ENCODE results near the gene SLITRK3.

DNA sequence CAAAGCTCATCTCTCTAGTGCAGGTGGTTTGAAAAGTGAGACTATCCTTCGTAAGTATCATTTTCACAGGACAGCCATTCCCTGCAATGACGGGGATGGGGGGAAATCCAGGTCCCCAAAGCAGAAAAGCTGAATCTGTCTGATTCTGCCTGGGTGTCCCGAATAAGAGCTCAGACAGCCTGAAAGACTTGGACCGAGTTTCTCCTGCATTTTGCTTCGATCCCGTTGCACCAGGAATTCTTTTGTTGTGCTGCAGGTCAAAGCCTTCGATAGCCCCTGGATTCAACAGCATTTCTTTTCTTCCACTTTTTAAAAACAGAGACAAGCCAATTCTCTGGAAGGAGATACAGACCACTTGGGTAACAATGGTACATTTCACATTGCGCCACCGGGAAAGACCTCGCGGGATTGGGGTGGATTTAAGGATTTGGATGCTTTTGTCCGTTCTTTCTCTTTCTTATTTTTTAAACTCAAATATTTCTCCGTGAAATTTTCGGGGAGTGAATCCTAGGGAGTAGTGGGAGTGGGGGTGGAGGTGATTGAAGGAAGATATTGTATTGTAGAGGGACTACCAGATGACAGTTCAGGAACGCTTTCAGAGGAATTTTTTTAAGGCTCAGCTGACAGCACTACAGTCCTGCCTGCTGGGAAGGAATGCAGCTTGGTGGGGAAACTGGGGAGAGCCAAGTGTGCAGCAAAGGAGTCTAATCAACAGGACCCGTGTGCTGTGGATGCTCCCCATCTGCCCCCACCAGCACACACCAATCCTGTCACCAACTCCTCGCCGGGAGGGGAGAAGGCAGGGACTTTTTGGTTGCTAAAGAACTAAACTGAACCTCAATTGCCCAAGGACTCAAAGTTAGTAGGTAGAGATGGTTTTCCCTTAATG, 2.6 kb downstream of the SLITRK3 start:
- TF ChIP-seq, protein P1, sequence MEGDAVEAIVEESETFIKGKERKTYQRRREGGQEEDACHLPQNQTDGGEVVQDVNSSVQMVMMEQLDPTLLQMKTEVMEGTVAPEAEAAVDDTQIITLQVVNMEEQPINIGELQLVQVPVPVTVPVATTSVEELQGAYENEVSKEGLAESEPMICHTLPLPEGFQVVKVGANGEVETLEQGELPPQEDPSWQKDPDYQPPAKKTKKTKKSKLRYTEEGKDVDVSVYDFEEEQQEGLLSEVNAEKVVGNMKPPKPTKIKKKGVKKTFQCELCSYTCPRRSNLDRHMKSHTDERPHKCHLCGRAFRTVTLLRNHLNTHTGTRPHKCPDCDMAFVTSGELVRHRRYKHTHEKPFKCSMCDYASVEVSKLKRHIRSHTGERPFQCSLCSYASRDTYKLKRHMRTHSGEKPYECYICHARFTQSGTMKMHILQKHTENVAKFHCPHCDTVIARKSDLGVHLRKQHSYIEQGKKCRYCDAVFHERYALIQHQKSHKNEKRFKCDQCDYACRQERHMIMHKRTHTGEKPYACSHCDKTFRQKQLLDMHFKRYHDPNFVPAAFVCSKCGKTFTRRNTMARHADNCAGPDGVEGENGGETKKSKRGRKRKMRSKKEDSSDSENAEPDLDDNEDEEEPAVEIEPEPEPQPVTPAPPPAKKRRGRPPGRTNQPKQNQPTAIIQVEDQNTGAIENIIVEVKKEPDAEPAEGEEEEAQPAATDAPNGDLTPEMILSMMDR (IDR thresholded peaks at IDR 0.05), result no peak
- TF ChIP-seq POLR2AphosphoS2 (conservative IDR thresholded peaks at IDR 0.05; ENCODE audit: low read length) (no peak), SMC3 (IDR thresholded peaks at IDR 0.05) (no peak), RFX5 (IDR thresholded peaks at IDR 0.05) (no peak), MAZ (IDR thresholded peaks at IDR 0.05; ENCODE audit: borderline replicate concordance, low read depth, low read length) (no peak), MAFK (IDR thresholded peaks at IDR 0.05; ENCODE audit: partially characterized antibody) (no peak), EP300 (IDR thresholded peaks at IDR 0.05) (no peak), RCOR1 (IDR thresholded peaks at IDR 0.05; ENCODE audit: low read depth, low read length) (no peak), POLR2A (IDR thresholded peaks at IDR 0.05; ENCODE audit: low read length) (no peak), KDM5A (IDR thresholded peaks at IDR 0.05) (no peak)
- TF ChIP-seq, protein P2, sequence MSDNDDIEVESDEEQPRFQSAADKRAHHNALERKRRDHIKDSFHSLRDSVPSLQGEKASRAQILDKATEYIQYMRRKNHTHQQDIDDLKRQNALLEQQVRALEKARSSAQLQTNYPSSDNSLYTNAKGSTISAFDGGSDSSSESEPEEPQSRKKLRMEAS (IDR thresholded peaks at IDR 0.05), result no peak
- TF ChIP-seq, protein P3, sequence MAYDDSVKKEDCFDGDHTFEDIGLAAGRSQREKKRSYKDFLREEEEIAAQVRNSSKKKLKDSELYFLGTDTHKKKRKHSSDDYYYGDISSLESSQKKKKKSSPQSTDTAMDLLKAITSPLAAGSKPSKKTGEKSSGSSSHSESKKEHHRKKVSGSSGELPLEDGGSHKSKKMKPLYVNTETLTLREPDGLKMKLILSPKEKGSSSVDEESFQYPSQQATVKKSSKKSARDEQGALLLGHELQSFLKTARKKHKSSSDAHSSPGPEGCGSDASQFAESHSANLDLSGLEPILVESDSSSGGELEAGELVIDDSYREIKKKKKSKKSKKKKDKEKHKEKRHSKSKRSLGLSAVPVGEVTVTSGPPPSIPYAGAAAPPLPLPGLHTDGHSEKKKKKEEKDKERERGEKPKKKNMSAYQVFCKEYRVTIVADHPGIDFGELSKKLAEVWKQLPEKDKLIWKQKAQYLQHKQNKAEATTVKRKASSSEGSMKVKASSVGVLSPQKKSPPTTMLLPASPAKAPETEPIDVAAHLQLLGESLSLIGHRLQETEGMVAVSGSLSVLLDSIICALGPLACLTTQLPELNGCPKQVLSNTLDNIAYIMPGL (CRISPR knock-in tag; IDR thresholded peaks at IDR 0.05; ENCODE audit: borderline replicate concordance), result no peak
- TF ChIP-seq, protein P4, sequence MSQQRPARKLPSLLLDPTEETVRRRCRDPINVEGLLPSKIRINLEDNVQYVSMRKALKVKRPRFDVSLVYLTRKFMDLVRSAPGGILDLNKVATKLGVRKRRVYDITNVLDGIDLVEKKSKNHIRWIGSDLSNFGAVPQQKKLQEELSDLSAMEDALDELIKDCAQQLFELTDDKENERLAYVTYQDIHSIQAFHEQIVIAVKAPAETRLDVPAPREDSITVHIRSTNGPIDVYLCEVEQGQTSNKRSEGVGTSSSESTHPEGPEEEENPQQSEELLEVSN (IDR thresholded peaks at IDR 0.05; ENCODE audit: borderline replicate concordance, low read depth), result no peak
- TF ChIP-seq, protein P5, sequence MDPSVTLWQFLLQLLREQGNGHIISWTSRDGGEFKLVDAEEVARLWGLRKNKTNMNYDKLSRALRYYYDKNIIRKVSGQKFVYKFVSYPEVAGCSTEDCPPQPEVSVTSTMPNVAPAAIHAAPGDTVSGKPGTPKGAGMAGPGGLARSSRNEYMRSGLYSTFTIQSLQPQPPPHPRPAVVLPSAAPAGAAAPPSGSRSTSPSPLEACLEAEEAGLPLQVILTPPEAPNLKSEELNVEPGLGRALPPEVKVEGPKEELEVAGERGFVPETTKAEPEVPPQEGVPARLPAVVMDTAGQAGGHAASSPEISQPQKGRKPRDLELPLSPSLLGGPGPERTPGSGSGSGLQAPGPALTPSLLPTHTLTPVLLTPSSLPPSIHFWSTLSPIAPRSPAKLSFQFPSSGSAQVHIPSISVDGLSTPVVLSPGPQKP (IDR thresholded peaks at IDR 0.05; ENCODE audit: low read depth, low read length), result no peak
